Stimulated activated CD8-positive, alpha-beta memory T cell treated with anti-CD3 and anti-CD28 coated beads, Interleukin-7, amount 100 ng/mL, for 48 hours (primary cell): Measurements from ENCODE around the gene IL19.
"Not testable (repeated sequence)": the region's sequence is repeated elsewhere in the genome, so short reads cannot be mapped to it uniquely, and the experiment has no call there.

Experiments used
- DNase-seq, 2 donors: peaks; one replicate each; pipeline ENCODE4 v3.0.0-alpha.2; 2020; ENCODE audit warnings: low read depth in 1 of 2; ENCODE audit errors: extremely low read depth in 1 of 2

IL19 gene

DNA sequence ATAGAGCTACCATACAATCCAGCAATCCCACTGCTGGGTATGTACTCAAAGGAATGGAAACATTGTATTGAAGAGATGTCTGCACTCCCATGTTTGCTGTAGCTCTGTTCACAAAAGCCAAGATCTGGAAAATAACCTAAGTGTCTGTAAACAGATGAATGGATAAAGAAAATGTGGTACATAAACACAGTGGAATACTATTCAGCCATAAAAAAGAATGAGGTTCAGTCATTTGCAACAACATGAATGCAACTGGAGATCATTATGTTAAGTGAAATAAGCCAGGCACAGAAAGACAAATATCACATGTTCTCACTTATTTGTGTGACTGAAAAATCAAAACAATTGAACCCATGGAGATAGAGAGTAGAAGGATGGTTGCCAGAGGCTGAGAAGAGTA is 83.1 kb downstream of the IL19 start:
- DNase-seq, result not testable (repeated sequence)

DNA sequence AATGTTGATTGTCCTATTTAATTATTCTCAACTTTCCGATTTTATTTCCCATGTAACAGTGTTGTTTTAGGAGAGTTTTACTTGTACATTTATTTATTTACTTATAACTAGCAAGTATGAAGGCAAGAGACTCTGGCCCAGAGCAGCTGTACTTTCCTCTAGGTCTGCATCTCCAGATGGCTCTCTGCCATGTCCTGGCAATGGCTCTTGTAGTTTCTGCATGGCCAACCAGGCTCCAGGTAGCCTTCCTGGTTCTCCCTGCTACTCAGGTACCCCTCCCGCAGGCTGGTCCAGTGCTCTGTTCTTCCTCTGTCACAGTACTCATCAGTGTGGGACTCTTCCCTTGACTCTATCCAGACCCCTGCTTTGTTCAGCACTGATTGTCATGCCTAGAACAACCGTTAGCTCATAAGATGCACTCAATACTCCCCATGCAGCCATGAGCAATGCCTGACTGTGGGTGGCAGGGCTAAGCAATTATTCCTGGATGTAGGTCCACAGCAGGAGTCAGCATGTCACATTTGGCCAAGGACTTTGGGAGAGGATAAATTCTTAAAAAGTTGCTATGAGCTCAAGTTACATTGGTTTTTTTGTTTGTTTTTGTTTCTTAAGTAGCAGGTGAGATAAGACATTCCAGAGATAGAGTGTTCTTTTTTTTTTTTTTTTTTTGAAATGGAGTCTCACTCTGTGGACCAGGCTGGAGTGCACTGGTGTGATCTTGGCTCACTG is 84.0 kb downstream of the IL19 start:
- DNase-seq, result no peak

DNA sequence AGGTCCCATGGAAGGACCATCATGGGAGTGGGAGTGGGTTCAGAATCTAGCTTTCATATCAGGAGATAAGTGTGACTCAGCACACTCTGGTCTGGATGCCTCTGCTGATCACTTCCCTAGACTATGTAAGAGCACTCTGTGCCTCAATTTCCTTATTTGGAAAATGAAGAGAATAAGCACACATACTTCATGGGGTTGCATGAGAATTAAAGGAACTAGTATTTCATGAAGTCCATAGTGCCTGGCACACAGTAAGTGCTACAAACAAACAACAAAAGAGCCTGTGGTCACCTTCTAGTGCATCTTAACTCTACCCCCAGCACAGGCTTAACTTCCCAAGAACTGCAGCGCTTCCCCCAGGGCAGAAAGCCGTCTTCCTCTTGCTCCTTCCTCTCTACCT is 85.3 kb downstream of the IL19 start:
- DNase-seq, result no peak

DNA sequence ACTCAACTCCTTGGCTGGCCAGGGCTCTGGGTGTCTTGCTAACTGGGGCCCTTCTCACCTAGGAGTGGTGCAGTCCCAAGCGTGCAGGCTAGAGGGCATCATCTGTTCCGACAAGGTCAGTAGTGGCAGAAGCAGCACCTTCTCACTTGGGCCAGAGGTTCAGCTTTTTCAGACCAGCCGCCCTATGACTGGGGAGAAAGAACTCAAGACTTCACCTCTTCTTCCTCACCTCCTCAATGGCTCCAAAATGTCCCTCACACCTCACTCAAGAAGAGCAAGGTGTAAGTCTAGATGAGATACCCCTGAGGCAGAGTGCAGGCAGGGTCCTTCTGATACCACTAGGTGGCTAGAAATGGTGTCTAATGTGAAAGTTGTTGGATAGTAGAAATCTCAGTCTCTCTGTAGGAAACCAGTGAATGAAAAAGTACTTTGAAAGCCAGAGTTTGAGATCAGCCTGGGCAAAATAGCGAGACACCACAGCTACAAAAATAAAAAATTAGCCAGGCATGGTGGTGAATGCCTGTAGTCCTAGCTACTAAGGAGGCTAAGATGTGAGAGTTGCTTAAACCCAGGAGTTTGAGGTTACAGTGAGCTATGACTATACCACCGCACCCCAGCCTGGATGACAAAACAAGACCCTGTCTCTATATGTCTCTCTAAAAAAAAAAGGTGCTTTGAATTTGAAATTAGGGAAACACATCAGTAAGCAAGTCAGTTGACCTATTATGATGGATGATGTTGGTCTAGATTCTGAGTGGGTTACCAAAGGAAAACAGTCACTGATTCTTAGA is 86.3 kb downstream of the IL19 start:
- no peak for DNase-seq

DNA sequence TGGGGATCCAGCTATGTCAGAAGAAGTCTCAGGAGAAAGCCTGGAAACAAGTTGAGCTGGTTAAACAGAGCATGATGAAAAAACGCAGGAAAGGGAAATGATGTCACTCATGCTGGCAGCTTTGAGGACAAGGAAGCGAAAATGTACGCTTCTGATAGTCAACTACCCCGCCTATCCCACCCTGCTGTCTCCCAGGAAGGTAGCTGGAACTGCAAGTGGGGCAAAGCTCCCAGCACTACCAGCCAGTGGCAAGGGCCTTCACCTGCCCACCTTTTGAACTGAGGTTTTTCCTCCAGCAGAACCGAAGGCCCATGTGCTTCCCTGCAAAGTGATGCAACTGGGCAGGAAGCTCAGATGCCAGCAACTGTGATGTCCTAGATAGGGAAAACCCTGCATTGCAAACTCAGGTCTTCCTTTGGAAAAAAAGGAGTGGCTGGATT is 88.5 kb downstream of the IL19 start:
- no peak for DNase-seq

DNA sequence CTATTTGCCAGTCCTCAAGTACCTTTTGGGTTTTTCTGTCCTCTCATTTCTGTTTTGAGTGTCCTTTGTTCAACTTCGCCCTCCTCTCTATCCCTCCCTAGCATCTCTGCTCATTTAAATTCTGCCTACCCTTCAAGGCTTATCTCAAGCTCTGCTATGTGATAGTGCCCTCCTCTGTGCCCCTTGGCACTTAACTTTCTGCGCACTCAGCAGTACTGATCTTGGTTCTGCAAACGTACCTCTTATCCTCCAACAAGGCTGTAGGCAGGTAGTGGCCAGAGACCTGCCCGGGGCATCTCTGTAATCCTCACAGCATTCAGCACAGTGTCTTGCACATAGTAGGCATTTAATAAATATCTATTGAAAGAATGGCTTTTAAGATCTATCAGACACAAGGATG is 89.6 kb downstream of the IL19 start:
- DNase-seq, result no peak

DNA sequence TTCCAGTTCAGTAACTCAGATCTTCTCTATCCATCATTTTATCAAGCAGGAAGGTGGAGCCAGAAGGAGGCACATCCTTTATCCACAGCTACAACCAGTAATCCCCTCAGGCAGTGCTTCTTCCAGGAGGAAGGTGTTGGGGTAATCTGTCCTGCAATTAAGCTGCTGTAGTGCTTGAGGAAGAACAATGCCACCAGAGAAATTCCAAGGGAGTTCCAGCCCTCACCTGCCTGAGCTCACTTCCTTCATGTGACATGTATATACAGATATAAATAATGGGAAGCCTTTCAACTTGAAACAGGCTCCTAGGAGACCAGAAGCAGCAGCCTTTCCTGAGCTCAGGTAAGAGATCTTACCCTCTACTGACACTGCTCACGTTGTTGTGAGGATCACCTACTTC is 92.7 kb downstream of the IL19 start:
- no peak for DNase-seq

DNA sequence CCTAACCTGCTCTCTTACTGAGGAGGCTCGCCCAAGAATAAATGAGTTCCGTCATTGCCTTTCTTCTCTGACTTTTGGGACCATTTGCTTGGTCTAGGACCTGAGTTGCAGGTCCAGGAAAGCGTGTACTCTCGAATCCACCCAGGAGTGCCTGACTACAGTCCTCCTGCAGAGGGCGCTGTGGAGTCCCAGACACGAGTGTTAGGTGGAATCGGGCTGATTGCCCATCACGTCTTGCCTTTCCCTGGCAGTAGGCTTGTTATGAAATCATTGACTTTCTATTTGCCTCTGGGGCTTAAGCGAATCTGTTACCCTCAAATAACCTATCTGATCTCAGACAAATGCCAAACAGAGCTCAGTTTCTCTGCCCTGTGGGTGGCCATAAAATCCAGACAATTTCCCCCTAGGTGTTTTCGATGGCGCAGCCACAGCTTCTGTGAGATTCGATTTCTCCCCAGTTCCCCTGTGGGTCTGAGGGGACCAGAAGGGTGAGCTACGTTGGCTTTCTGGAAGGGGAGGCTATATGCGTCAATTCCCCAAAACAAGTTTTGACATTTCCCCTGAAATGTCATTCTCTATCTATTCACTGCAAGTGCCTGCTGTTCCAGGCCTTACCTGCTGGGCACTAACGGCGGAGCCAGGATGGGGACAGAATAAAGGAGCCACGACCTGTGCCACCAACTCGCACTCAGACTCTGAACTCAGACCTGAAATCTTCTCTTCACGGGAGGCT is 94.5 kb downstream of the IL19 start, which contains the start of gene IL20:
TSS of gene IL20 (plus strand) at position 685 of the 733 bp plus-strand sequence. CDS start 230 bp downstream, outside the sequence.
- peak; percentile 54 to 77 for DNase-seq

DNA sequence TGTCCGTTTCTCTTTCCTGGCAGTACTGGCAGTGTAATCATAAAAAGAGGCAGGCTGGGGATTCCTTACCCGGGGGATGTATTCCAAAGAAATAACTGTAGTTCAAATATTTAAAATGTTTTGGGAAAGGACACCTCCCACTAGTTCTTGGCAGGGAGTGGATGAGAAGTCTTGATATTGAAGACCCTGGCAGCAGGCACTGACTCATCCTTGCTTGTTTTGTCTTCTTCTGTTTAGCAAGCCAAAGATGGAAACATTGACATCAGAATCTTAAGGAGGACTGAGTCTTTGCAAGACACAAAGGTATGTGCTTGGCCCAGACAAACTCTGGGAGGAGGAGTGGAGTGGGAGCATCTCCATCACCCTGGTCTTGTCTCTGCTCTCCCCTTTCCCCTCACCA is 95.5 kb downstream of the IL19 start:
- no peak for DNase-seq

DNA sequence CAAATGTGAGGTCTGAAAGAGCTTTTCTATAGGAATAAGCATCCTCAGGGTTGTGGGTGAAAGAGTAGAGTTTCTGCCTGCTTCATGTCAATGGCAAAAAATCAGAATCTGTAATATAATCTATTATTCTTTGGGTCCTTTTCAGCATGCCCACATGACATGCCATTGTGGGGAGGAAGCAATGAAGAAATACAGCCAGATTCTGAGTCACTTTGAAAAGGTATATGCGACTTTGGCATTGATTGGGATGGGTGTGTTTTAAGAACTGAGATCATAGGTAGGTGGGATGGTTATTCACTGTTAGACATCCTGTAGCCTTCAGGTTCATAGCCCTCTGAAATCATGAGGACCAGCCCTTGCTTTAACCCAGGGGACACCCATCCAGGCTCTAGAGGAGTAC is 96.7 kb downstream of the IL19 start:
- DNase-seq, result no peak

DNA sequence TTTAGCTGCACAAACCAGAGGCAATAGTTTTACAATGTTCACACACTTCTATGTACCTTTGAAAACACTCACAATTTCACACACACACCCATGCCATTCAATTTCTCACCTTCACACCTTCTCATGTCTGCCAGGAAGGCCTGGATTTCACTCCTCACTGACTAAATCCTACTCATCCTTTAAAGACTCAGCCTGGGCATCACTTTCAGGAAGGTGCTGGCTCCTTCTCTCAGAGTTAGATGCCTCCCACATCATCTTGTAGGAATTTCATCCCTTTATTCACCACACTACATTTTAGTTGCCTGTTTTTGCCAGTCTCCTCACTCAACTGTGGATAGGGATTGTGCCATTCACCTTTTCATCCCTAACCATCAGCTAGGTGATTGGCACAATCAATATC is 97.1 kb downstream of the IL19 start:
- DNase-seq, result no peak

DNA sequence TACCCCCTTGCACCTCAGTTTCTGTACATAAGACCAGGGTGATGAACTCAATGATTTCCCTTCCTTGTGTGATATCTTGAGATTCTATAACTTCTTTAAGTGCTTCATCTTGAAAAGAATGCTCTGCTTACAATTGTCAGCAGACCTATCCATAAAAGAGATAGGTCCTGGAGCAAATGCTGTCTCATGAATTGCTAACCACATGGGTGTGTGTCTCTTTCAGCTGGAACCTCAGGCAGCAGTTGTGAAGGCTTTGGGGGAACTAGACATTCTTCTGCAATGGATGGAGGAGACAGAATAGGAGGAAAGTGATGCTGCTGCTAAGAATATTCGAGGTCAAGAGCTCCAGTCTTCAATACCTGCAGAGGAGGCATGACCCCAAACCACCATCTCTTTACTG is 97.7 kb downstream of the IL19 start:
- no peak for DNase-seq

DNA sequence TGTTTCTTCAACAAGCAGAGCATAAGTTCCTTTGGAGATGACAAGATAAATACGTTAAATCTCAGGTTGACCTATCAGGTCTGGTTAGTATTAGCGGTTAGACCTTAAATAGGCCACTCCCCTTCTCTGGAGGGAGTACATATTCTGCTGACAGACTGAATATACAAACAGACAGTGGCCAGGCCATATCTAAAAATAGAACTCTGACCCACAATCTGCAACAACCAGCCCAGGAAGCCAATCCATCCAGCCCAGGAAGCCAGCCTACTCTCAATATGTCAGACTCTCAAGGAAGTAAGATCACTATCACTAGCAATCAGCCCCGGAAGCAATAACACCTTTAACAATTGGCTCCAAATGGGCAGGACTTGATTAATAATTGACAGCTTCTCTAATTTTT is 101.6 kb downstream of the IL19 start:
- no peak for DNase-seq

DNA sequence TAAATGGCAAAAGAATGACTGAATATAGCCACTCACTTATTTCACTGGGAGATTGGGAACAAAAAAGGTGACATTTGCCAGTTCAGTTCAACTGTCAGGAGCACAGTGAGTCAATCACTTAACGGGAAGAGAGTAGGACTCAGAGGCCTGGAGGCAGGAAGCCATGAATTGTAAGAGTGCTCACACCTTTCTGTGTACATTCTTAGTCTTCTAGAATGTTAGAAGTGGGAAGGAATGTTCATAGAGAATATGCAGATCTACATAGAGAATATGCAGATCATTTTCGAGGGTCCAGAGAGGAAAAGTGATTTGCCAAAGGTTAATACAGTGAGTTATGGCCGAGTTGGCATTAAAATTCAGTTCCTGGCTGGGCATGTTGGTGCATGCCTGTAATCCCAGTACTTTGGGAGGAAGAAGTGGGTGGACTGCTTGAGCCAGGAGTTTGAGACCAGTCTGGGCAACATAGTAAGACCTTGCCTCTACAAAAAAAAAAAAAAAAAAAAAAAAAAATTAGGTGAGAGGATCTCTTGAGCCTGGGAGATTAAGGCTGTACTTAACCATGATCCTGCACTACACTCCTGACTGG is 103.1 kb downstream of the IL19 start:
- DNase-seq, result no peak

DNA sequence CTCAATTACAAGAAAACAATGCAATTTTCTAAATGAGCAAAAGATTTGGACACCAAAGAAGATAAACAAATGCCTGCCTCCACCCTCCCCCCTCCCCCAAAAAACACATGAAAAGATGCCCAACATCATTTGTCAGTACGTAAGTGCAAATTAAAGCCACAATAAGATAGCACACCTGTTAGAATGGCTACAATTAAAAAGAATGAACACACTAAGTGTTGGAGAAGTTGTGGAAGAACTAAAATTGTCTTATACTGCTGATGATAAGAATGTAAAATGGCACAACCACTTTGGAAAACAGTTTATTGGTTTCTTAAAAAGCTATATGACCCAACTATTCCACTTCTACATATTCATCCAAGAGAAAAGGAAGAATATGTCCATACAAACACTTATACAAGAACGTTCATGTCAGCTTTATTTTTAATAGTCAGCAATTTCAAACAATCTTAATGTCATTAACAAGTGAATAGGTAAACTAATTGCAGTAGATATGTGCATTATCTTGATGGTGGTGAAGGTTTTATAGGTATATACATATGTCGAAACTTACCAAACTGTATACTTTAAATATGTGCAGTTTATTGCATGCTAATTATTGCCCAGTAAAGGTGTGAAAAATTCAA is 105.3 kb downstream of the IL19 start:
- DNase-seq, result no peak

DNA sequence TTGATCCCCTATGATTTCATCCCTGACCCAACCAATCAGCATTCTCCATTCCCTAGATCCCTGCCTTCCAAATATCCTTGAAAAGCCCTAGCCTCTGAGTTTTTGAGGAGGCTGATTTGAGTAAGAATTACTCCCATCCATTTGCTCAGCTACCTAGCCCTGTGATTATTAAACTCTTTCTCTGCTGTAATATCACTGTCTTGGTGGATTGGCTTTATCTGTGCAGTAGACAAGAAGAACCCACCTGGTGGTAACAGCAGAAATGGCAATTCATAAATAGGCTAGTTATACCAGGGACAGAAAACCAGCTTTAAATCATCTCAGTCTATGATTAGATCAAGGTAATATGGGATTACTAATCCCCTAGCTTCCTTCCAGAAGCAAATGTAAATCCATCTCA is 107.9 kb downstream of the IL19 start:
- no peak for DNase-seq

DNA sequence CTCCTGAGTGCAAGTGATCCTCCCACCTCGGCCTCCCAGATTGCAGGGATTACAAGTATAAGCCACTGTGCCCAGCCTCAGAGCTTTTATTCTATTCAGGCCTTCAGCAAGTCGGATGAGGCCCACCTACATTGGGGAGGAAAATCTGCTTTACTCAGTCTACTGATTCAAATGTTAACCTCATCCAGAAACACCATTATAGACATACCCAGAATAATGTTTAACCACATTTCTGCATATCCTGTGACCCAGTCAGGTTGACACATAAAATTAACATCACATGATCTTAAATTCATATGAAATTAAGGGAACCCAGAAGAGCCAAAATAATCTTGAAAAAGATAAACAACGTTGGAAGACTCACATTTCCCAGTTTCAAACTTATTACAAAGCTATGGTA is 109.7 kb downstream of the IL19 start:
- DNase-seq, result no peak

DNA sequence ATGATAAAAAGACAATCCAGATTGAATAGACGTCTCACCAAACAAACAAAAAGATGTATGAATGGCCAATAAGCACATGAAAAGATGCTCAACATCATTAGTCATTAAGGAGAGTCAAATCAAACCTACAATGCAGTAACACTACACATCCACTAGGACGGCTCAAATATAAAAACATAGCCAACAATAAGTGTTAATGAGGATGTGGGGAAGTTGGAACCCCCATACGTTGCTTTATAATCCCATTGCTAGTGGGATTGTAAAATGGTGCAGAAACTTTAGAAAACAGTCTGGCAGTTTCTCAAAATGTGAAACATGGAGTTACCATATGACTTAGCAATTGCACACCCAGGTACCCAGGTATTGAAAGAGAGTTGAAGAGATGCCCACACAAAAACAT is 112.0 kb downstream of the IL19 start:
- DNase-seq, result no peak

DNA sequence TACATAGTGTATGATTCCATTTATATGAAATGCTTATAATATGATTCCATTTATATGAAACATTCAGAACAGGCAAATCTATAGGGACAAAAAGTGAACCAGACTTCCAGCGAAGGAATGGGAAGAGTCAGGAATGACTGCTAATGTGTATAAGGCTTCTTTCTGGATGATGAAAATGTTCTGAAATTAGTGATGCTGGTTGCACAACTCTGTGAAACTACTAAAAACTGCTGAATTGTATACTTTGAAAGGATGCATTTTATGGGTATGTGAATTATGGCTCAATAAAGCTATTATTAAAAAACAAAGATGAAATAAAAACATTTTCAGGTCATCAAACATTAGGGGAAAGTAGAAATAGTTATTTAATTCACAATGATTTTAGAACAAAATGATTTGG is 112.6 kb downstream of the IL19 start:
- no peak for DNase-seq

DNA sequence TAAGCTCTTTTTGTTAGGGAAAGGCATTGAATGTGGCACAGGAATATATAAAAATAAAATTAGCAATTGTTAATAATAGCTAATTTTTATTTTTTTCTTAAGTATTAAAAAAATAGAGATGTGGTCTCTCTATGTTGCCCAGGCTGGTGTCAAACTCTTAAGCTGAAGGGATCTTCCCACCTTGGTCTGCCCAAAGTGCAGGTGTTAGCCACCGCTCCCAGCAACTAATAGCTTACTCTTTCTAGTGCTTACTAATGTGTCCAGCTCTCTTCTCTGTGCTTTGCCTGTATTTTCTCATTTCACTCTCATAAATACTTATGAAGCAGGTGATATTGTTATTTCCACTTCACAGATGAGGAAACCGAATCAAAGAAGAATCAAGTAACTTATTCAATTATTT is 113.3 kb downstream of the IL19 start:
- DNase-seq, result no peak
